ENCODE measurements around the gene VCX. TPM values are rescaled to one million over a fixed set of nuclear protein-coding genes. Genes with fewer than 3 reads are reported as not detected.

VCX gene
- total RNA-seq, 1 donor from 2014 or later: not detected

DNA sequence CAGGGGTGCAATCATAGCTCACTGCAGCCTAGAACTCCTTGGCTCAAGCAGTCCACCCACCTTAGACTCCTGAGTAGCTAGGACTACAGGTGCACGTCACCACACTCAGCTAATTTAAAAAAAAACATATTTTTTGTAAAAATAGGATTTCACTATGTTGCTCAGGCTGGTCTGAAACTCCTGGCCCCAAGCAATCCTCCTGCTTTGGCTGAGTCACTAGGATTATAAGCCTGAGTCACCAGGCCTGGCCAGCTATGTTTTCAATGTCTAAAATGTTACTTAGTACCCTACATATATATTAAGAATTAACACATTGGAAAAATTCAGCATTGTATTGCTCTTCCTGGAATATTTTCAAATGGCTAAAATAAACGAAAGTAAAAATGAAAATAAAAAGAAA is 46.7 kb downstream of the VCX start:
- Mint-ChIP-seq H3K4me3 (ENCODE audit: unreplicated experiment) (no peak overlapping the region), H3K27ac (ENCODE audit: unreplicated experiment) (no peak overlapping the region), H3K36me3 (ENCODE audit: low read depth) (no peaks in the 10 kb centered on the region), H3K9me3 (ENCODE audit: low read depth) (peaks cover 5% of the 10 kb centered on the region), H3K4me1 (ENCODE audit: low read depth) (no peaks in the 10 kb centered on the region), H3K27me3 (ENCODE audit: low read depth) (no peaks in the 10 kb centered on the region)
- DNase-seq (ENCODE audit: low spot score): no peak
- TF ChIP-seq, protein P1, sequence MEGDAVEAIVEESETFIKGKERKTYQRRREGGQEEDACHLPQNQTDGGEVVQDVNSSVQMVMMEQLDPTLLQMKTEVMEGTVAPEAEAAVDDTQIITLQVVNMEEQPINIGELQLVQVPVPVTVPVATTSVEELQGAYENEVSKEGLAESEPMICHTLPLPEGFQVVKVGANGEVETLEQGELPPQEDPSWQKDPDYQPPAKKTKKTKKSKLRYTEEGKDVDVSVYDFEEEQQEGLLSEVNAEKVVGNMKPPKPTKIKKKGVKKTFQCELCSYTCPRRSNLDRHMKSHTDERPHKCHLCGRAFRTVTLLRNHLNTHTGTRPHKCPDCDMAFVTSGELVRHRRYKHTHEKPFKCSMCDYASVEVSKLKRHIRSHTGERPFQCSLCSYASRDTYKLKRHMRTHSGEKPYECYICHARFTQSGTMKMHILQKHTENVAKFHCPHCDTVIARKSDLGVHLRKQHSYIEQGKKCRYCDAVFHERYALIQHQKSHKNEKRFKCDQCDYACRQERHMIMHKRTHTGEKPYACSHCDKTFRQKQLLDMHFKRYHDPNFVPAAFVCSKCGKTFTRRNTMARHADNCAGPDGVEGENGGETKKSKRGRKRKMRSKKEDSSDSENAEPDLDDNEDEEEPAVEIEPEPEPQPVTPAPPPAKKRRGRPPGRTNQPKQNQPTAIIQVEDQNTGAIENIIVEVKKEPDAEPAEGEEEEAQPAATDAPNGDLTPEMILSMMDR (IDR thresholded peaks at IDR 0.05): no peak

DNA sequence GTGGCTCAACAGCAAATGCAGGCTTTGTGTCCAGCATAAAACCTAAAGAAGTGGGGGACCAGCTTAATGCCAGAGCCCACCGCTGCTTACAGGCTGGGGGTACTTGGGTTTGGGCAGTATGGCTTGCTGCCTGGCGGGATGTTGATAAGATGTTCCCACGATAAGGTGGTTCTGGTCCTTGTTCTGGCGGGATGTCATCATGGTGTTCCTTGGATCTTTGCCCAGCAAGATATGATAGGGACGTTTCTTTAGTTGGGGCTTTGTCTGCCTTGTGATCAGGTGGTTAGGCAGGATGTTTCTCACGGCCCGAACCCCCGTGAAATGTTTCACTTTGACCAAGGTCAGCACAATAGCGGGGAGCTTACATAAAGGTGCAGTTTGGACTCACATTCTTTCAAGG is 49.0 kb downstream of the VCX start:
- DNase-seq (ENCODE audit: low spot score): no peak
- TF ChIP-seq, protein P1 (IDR thresholded peaks at IDR 0.05): no peak
- H3K9me3 Mint-ChIP-seq (ENCODE audit: low read depth): peaks cover 2% of the 10 kb centered on the region
- H3K27ac Mint-ChIP-seq (ENCODE audit: unreplicated experiment): no peak overlapping the region
- no peaks in the 10 kb centered on the region for H3K27me3 Mint-ChIP-seq (ENCODE audit: low read depth)
- no peak overlapping the region for H3K4me3 Mint-ChIP-seq (ENCODE audit: unreplicated experiment)
- H3K36me3 Mint-ChIP-seq (ENCODE audit: low read depth): peaks cover 1% of the 10 kb centered on the region
- no peaks in the 10 kb centered on the region for H3K4me1 Mint-ChIP-seq (ENCODE audit: low read depth)

Other genes with a start within 250 kb of the VCX start
- gene PNPLA4, start 84.2 kb downstream of the VCX start, total RNA-seq: 11.3 to 14.3 TPM (median 11.4 TPM) in 3 replicates